ENCODE measurements around the gene TKT.

TKT gene

GRCh38 chr3:53198256-53198977 lies 57.4 kb downstream of the TKT start:
- DNase-seq (ENCODE audit: low read depth in 3 of 3, low spot score in 1 of 3), result no peak

GRCh38 chr3:53196575-53197407 lies 59.0 kb downstream of the TKT start:
- DNase-seq (ENCODE audit: low read depth in 3 of 3, low spot score in 1 of 3), result peak in 1 of 3 donors; percentile 11

DNA sequence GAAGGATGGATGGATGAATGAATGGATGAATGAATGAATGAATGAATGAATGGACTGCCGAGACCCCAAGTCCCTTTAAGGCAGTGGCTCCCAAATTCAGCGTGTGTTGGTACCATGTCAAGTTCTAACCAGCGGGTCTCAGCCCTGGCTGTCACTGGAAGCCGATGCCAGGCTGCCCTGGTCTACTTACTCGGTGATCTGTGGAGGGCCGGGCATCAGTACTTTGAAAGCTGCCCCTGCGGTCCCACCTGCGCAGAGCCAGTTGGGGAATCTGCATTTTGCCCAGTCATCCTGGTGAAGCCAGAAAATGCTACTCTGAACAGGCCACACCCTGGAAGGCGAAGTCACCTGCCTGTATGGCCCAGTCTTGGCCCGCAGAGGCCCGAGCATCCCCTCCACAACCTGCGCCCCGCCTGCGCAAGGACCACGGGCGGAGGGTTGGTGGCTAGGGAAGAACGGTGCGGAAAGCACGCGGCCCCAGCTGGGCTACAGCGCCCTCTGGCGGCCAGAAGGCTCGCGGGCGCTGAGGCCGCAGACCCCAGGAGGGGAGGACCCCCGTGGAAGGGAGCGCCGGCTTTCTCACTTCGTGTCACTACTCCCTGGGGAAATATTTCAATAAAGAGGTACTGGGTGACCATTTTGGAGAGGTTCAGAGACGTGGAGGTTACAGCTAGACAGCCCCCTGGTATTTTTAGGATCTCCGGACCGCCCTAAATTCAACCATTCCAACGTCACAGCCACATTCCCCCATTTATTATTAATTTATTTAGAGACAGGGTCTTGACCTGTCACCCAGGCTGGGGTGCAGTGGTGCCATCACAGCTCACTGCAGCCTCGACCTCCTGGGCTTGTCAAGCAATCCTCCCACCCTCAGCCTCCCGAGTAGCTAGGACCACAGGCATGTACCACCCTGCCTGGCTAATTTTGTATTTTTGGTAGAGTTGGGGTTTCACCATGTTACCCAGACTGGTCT lies 59.9 kb downstream of the TKT start:
- DNase-seq (ENCODE audit: low read depth in 3 of 3, low spot score in 1 of 3), result peak in 2 of 3 donors; percentile 16 to 51

GRCh38 chr3:53195066-53195450 lies 60.8 kb downstream of the TKT start:
- DNase-seq (ENCODE audit: low read depth in 3 of 3, low spot score in 1 of 3), result no peak

- no peak for DNase-seq (ENCODE audit: low read depth in 3 of 3, low spot score in 1 of 3)
Measured at GRCh38 chr3:53194210-53195065, 61.4 kb downstream of the TKT start.

GRCh38 chr3:53193466-53194209 lies 62.2 kb downstream of the TKT start:
- DNase-seq (ENCODE audit: low read depth in 3 of 3, low spot score in 1 of 3), result no peak

DNA sequence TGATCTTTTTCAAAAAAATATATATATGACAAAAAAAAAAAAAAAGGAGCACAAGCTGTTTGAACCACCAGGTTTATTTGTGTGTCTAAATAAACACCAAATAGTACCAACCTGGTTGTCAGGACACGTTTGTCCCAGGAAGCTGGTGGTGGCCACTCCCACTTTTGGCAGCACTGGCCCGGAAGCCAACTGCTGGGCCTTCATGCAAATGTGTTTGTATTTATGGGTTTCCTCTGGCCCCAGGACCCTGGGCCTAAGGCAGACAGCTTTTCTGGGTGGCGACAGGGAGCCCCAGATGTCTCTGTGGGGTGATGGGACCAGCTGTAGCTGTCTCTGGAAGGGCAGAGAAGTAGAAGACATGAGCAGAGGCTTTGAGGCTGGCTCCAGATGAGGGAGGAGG lies 63.2 kb downstream of the TKT start:
- no peak for DNase-seq (ENCODE audit: low read depth in 3 of 3, low spot score in 1 of 3)

DNA sequence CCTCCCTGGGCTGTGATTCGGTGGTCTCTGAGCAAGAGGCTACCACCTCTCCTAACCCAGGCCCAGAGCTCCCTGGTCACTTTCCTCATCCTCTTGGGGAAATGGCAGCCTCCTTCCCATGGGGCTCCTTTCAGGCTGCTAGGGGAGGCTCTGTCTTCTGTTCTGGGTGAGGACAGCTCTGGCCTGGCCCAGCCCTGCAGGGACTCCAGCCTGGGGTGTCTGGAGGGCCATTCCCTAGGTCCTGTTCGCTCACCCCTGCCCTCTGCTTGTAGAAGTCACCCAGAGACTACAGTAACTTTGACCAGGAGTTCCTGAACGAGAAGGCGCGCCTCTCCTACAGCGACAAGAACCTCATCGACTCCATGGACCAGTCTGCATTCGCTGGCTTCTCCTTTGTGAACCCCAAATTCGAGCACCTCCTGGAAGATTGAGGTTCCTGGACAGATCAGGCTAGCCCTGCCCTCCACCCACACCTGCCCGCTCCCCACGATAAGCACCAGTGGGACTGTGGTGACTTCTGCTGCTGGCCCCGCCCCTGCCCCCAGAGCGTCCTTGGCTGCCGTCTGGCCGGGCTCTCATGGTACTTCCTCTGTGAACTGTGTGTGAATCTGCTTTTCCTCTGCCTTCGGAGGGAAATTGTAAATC lies 63.9 kb downstream of the TKT start:
- DNase-seq (ENCODE audit: low read depth in 3 of 3, low spot score in 1 of 3), result no peak

DNA sequence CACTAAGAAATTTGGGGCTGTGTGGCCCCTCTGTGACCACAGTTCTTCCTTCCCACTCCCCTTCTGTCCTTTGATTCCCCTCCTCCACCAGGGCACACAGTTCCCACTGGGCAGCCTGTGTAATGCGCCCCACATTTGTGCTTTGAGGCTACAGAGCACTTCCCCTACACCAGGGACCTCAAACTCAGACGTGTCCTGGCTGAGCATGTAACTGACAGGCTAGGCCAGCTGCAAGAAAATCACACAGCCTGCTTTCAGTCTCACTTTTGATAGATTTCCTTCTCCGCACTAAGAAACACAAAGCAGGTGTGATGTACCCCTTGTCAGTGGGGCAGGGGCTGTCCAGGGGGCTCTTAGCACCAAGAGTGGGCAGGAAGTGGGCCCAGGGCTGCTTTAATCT lies 65.2 kb downstream of the TKT start:
- no peak for DNase-seq (ENCODE audit: low read depth in 3 of 3, low spot score in 1 of 3)

- no peak for DNase-seq (ENCODE audit: low read depth in 3 of 3, low spot score in 1 of 3)
Measured at GRCh38 chr3:53189276-53189675, 66.5 kb downstream of the TKT start.

- no peak for DNase-seq (ENCODE audit: low read depth in 3 of 3, low spot score in 1 of 3)
Measured at GRCh38 chr3:53188720-53189119, 67.1 kb downstream of the TKT start.

DNA sequence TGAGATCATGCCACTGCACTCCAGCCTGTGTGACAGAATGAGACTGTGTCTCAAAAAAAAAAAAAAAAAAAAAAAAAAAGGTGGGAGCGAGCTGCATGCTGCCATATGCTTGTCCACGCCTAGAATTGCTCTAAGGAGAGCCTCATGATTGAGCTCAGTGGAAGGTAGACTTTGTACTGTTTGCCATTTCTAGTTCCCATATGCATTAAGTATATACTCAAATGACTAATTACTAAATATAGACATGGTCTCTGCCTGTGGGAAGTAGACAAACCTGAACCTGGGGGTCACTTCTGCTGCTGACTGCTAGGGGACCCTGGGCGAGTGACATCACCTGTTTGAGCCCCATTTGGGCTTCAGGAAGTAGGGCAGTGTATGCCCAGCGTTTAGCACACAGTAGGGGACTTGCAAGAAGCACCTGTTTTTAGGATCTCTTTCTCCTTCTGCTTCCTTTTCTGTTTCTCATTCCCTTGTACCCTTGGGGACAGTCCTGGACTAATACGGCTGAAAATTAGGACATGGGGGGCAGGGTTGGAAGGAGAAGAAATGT lies 67.6 kb downstream of the TKT start:
- DNase-seq (ENCODE audit: low read depth in 3 of 3, low spot score in 1 of 3), result no peak

- DNase-seq (ENCODE audit: low read depth in 3 of 3, low spot score in 1 of 3), result no peak
Measured at GRCh38 chr3:53187430-53187829, 68.4 kb downstream of the TKT start.

- DNase-seq (ENCODE audit: low read depth in 3 of 3, low spot score in 1 of 3), result no peak
Measured at GRCh38 chr3:53186726-53187125, 69.1 kb downstream of the TKT start.

- no peak for DNase-seq (ENCODE audit: low read depth in 3 of 3, low spot score in 1 of 3)
Measured at GRCh38 chr3:53185761-53186465, 69.9 kb downstream of the TKT start.

GRCh38 chr3:53184701-53185100 lies 71.1 kb downstream of the TKT start:
- DNase-seq (ENCODE audit: low read depth in 3 of 3, low spot score in 1 of 3), result no peak

DNA sequence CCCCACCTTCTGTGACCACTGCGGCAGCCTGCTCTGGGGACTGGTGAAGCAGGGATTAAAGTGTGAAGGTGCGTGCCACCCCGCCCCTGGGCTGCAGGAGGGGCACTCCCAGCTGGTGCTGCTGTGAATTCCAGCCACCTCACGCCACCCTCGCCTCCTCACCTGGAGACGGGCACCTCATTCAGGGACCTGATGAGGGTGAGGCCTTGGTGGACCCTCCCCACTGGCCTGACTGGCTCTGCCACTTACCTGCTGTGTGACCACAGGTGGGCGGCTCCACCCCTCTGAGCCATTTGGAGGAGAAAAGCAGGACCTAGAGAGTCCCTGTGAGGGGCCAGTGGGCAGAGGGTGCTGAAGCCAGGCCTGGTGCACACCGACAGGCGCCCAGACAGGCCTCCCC lies 72.3 kb downstream of the TKT start:
- DNase-seq (ENCODE audit: low read depth in 3 of 3, low spot score in 1 of 3), result no peak

- no peak for DNase-seq (ENCODE audit: low read depth in 3 of 3, low spot score in 1 of 3)
Measured at GRCh38 chr3:53182764-53183355, 73.0 kb downstream of the TKT start.

Data from stimulated activated CD4-positive, alpha-beta T cell treated with anti-CD3 and anti-CD28 coated beads, TNF-alpha, amount 100 ng/mL, for 1 hour (primary cell).